GM13977 (cell line): ENCODE measurements around the gene SENP6.
"Not testable (repeated sequence)": the region's sequence is repeated elsewhere in the genome, so short reads cannot be mapped to it uniquely, and the experiment has no call there.

ENCODE experiments used
- DNase-seq: peaks from one replicate; pipeline ENCODE4 v3.0.0; 2012; ENCODE audit warnings: low spot score
- in situ Hi-C: fragments of 300-500 bp; cut with MboI; formaldehyde crosslinking; loops from one replicate; pipeline ENCODE4 v1.12.0; 2022; ENCODE audit warnings: low sequenced_read_pairs, low pct_unique_long_range_greater_than_20kb, mixed read lengths, inconsistent platforms; ENCODE audit not compliant: unreplicated experiment
- TF ChIP-seq, protein P1 (sequence below): IDR thresholded peaks from 2 replicates; pipeline ENCODE4 v1.5.1; 2012; ENCODE audit warnings: mild to moderate bottlenecking, control low read depth; ENCODE audit not compliant: insufficient read depth; ENCODE audit errors: extremely low read depth, missing control alignments

Gene SENP6

DNA sequence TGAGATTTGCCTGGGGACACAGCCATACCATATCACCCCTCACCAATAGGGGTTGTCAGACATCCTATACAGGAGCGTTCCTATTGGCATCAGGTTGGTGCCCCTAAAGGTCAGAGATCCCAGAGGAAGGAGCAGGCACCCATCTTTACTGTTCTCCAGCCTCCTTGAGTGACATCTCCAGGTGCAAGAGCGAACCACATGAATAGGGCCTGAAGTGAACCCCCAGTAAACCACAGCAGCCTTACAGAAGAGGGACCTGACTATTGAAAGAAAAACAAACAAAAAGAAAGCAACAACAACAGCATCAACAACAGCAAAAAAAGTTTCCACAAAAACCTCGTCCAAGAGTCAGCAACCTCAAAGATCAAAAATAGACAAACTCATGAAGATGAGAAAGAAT is 32.7 kb upstream of the SENP6 start:
- in situ Hi-C loops: no loop called here
- DNase-seq: no peak
- TF ChIP-seq, protein P1, sequence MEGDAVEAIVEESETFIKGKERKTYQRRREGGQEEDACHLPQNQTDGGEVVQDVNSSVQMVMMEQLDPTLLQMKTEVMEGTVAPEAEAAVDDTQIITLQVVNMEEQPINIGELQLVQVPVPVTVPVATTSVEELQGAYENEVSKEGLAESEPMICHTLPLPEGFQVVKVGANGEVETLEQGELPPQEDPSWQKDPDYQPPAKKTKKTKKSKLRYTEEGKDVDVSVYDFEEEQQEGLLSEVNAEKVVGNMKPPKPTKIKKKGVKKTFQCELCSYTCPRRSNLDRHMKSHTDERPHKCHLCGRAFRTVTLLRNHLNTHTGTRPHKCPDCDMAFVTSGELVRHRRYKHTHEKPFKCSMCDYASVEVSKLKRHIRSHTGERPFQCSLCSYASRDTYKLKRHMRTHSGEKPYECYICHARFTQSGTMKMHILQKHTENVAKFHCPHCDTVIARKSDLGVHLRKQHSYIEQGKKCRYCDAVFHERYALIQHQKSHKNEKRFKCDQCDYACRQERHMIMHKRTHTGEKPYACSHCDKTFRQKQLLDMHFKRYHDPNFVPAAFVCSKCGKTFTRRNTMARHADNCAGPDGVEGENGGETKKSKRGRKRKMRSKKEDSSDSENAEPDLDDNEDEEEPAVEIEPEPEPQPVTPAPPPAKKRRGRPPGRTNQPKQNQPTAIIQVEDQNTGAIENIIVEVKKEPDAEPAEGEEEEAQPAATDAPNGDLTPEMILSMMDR: no peak

DNA sequence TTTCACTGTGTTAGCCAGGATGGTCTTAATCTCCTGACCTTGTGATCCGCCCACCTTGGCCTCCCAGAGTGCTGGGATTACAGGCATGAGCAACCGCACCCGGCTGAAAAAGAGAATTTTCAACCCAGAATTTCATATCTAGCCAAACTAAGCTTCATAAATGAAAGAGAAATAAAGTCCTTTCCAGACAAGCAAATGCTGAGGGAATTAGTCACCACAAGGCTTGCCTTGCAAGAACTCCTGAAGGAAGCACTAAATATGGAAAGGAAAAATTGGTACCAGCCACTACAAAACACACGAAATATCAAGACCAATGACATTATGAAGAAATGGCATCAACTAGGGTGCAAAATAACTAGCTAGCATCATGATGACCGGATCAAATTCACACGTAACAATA is 31.0 kb upstream of the SENP6 start:
- in situ Hi-C loops, DNase-seq: not testable (repeated sequence)

DNA sequence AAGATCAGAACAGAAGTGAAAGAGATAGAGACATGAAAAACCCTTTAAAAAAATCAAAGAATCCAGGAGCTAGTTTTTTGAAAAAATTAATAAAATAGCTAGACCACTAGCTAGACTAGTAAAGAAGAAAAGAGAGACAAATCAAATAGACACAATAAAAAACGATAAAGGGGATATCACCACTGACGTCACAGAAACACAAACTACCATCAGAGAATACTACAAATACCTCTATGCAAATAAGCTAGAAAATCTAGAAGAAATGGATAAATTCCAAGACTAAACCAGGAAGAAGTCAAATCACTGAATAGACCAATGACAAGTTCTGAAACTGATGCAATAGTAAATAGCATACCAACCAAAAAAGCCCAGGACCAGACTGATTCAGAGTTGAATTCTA is 29.6 kb upstream of the SENP6 start:
- in situ Hi-C loops: no loop called here
- no peak for DNase-seq
- TF ChIP-seq, protein P1: no peak

DNA sequence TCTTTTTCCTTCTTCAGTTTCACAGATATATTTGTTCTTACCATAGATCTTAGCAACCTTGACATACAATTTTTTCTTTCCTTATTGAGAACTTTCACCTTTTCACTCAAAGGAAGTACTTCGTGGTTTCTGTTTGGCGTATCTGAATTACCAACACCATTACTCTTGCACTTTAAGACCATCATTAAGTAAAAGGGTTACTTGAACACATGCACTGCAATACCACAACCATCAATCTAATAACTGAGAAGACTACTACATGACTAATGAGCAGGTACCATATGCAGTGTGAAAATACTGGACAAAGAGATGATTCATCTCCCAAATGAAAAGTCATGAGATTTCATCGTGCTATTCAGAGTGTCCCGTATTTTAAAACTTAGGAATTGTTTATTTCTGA is 21.7 kb upstream of the SENP6 start:
- peak; percentile 32 for DNase-seq
- in situ Hi-C loops: no loop called here
- TF ChIP-seq, protein P1: no peak

DNA sequence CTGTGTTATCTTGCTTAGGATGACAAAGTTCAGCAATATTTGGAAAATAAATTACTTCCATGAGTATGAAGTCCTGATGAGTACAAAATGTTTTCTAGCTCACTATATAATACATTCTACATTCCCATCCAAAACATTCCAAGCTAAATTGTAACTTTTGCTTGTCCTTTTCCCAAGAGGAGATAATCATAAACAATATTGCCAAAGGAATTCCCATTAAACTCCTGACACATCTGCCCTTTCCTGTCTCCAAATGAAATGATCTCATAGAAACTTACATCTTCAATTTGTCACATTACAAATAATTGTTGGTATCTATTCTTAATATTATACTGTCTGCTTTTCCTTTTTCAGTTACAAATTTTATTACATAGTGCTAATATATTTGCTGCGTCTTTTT is 20.4 kb upstream of the SENP6 start:
- TF ChIP-seq, protein P1: no peak
- no peak for DNase-seq
- in situ Hi-C loops: no loop called here

DNA sequence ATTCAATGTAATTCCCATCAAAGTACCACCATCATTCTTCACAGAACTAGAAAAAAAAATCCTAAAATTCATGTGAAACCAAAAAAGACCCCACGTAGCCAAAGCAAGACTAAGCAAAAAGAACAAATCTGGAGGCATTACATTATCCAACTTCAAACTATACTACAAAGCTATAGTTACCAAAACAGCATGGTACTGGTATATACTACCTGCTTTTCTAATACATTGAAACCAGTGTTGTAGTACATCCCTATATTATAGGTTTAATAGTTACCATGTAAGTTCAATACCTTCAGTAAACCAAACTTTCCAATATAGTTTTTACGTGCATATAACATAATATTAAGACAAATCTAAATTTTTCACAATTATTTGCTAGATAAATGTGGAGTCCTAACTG is 17.1 kb upstream of the SENP6 start:
- in situ Hi-C loops, DNase-seq: not testable (repeated sequence)

DNA sequence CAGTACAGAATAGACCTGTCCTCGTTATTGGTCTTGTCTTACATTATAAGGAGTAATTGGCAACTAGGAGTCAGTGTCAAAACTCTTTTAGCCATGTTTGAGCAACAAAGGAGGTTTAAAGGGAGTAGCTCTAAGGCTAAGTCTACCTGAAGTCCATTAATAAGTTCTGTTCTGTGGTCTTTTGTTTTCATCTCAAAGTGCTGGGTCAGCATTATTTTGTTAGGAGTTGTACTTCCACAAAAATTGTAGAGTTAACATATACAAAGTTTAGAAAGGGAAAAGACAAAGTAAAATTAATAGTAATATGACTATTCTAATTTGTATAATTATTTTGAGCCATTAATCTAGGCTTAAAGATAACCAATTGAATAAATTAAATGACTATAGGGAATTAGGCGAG is 12.7 kb upstream of the SENP6 start:
- in situ Hi-C loops: no loop called here
- TF ChIP-seq, protein P1: no peak
- DNase-seq: no peak

DNA sequence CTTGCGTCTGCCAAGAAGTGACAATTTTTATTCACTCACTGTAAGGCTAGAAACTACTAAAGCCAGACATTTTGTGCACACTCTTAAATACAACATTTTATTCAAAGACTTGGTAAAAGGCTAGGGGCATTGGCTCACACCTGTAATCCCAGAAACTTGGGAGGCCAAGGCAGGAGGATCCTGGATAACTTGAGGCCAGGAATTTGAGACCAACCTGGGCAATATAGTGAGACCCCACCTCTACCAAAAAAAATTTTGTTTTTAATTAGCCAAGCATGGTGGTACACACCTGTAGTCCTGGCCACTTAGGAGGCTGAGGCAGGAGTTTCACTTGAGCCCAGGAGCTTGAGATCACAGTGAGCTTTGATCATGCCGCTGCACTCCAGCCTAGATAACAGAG is 11.3 kb upstream of the SENP6 start:
- in situ Hi-C loops: no loop called here
- no peak for DNase-seq
- TF ChIP-seq, protein P1: no peak

DNA sequence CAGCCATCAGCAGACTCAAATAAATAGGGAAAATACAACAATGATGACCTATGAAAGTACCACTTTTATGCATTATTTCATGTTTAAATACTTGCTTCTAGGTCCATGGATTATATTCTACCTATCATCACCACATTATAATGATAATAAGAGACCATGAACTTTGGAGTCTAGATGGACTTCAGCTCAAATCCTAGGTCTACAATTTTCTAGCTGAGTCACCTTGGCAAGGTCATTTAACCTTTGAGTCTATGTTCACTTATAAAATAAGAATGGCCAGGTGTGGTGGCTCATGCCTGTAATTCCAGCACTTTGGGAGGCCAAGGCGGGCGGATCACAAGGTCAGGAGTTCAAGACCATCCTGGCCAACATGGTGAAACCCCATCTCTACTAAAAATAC is 5.3 kb upstream of the SENP6 start:
- in situ Hi-C loops, DNase-seq: not testable (repeated sequence)
